NK-92 (cell line): ENCODE results near the gene NCKAP5.

ENCODE experiments used
- DNase-seq: peaks from one replicate; lab custom pipeline; 2025; ENCODE audit not compliant: unreplicated experiment; lab: John Stamatoyannopoulos, UW

Gene NCKAP5

GRCh38 chr2:133167990-133168389 lies 400.3 kb downstream of the NCKAP5 start:
- no peak for DNase-seq

DNA sequence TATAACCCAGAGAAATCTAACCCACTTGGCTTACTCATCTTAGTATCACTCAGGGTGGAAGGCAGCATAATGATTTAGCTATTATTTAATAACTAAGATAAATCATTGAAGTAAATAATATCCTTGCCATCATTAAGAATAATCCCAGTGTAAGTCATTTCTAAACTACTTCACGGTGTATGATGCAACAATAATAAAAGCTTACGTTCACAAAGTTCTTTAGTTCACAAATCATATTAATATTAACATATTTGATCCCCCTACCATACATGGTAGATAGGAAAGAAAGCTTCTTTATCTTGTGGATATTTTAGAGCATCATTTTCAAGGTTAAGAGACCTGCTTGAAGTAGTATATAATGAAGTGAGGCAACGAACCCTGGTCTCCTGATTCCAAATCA lies 401.0 kb downstream of the NCKAP5 start:
- DNase-seq, result no peak

- no peak for DNase-seq
Observed at GRCh38 chr2:133166031-133166430, 402.2 kb downstream of the NCKAP5 start.

DNA sequence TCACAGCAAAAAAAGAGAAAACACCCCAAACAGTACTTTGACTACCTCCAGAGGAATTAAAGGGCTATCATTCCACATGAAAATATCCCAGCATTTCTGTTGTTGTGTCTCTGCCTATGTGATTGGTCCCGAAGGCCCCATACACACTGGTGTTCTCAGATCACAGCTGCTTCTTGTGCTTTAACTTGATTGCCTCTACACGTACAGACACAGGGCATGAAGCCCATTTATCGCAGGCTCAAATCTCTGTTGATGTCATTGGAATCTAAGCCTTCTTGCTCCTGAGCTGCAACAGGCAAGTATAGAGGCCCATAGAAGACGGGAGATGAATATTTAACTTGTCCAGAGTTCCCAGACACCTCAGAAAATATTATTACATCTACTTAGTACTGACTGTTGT lies 405.2 kb downstream of the NCKAP5 start:
- DNase-seq, result no peak

DNA sequence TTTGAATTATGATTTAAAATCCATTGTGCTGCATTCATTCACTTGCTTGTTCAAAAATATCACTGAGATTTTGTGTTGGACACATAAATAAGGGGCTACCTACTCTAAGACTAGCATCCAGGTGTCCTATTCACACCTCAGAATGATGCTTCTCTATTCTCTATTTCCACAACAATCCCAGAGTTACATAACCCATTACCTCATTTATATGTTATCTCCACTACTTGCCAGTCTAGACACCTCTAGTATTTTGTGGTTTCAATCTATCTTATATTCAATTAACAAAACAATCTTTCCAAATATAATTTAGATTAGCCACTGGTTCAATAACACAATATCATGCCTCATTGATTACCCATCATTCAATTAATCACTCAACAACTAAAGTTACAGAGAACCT lies 409.8 kb downstream of the NCKAP5 start:
- no peak for DNase-seq

GRCh38 chr2:133158024-133158423 lies 410.2 kb downstream of the NCKAP5 start:
- DNase-seq, result no peak

GRCh38 chr2:133157141-133157540 lies 411.1 kb downstream of the NCKAP5 start:
- DNase-seq, result no peak

- DNase-seq, result no peak
Observed at GRCh38 chr2:133152801-133153200, 415.5 kb downstream of the NCKAP5 start.

DNA sequence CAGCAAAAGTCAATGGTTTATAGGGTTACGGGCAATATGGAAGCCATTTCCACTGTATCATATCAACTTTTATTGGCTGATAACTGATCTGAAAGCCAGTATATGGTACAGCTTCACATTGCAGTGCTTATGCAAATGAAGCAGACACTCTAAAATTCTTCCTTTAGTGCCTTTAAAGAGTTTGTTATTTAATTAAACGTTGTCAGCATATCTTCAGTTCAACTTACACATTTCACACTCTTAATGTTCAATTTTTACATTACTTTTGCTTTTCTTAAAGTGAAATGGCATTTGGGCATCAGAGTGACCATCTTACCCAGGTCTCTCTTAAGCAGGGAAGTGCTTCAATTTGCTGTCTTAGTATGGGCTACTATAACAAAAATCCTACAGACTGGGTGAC lies 420.1 kb downstream of the NCKAP5 start:
- no peak for DNase-seq

DNA sequence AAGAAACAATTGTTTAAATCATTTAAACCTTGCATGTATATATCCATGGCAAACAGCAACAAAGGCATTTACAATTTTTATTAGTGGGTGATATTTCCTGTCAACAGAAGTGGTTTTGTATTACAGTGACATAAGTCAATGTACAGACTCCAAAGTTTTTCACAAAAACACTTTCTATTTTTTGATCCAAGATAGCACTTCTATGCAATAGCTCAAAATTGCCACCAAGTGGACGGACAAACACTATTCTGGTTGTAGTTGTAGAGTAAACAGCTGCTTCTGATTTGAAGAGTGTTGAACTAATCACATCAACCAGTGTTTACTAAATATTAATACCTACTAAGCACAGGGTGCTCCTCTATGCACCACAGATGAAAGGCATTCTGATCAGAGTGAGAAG lies 421.4 kb downstream of the NCKAP5 start:
- no peak for DNase-seq

GRCh38 chr2:133143645-133144044 lies 424.6 kb downstream of the NCKAP5 start:
- no peak for DNase-seq

DNA sequence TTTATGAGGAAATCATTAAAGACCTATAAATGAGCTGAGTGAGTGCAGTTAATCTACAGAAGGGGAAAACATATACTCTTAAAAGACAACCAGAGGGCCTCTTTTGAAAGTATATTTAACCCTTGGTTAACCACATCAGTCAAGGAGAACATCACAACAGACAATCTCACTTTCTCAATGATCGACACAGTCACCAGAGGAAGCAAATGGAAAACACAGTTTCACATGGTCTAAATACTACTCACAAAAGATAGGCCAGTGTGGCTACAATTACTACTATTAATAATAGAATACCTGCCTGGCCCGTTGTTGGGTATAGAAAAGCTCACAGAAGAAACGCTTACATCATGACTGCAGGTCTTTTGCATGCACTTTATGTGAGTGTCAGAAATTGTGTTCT lies 426.2 kb downstream of the NCKAP5 start:
- no peak for DNase-seq

DNA sequence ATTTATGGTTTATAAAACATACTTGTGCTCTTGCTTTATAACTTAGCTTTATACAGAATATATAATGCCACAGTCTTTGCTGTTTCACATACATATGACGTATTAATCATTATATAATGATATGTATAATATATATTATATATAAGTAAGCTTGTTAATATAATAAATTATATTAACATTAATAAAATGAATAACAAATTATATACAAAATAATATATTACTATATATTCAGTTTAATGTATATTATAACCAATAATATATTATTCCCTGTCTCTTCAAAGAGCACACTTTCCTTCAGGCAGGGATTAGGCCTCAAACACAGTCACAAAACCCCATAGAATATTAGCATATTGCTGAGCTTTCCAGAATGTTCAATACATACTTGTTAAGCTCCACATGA lies 427.6 kb downstream of the NCKAP5 start:
- DNase-seq, result no peak

GRCh38 chr2:133139847-133140533 lies 428.3 kb downstream of the NCKAP5 start:
- DNase-seq, result no peak

DNA sequence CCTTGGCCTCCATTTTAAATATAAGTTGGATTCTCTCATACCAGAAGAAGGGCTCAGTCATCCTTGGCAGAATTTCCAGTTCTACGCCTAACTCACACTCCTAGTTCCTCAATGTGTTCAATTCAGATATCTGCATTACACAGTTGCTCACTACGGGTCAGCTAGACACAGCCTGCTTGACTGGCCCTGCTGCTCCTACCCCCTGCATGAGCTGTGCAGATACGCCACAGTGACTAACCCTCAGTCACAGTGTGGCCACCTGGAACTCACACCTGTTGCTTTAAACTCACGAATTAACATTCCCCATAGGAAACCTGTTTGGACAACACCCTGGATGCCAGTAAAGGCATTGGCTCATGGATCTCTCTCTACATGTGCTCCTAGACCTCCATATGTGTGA lies 429.6 kb downstream of the NCKAP5 start:
- DNase-seq, result no peak

GRCh38 chr2:133135035-133135654 lies 433.1 kb downstream of the NCKAP5 start:
- DNase-seq, result no peak

DNA sequence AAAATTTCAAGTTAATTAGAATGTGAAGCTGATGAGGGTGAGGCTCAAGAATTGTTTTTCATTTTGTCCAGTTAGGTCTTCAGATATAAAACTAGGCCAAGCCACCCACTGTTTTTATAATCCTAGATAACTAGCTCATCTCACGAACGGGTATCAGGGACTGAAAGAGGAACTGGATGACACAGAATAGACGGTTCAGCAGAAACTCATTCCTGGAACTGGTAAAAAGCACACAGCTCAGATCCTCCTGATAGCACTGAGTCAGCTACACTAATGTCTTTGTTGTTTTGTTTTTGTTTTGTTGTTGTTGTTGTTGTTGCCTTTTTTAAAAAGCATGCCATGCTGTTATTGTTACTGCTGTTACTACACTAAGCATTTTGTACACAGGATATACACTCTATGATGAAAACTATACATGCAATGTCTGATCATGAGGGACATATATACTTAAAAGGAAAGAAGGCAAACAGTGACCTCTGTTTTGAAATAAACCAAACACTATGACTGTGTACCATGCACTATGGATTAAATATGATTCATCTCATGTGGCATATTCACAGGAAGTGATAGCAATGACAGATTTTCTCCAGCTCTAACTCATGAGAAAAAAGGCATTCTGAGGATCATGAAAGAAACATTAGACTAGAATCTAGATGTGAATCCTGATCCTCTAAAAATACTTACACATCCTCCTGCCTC lies 437.6 kb downstream of the NCKAP5 start:
- DNase-seq, result no peak

GRCh38 chr2:133124446-133124845 lies 443.8 kb downstream of the NCKAP5 start:
- no peak for DNase-seq

DNA sequence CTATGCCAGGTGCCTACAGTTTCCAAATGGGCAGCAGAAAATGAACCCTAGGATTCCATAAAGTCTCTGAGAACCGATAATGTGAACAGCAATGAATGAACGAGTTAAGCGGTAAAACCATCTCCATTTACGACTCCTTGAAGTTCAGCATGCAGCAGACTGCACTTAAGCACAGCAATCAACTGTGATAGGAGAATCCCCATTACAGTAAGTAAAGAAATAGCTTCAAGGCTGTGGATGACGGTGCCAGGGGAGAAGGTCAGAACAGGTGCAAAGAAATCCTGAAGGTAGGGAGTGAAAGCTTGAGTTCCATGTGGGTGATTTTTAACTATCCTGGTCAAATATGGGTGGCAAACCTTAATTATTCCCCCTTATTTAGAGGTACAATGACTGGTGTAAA lies 444.4 kb downstream of the NCKAP5 start:
- DNase-seq, result no peak

DNA sequence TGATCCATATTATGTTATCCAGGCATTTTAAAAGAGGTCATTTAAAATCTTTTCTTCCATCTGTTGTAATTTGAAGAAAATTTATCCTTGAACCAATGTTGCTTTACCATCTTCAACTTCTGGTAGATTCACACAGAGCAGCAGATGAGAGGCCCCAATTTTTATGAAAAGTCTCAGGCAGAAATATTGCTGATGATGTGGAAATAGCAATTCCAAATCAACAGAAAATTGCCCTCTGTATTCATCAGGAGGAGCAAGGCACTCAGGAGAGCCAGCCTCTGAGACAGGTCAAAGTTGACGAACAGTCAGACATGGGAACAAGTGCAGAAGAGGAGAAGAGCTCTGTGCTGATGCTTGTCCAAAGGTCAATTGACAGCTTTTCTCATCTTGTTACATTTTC lies 444.9 kb downstream of the NCKAP5 start:
- no peak for DNase-seq

DNA sequence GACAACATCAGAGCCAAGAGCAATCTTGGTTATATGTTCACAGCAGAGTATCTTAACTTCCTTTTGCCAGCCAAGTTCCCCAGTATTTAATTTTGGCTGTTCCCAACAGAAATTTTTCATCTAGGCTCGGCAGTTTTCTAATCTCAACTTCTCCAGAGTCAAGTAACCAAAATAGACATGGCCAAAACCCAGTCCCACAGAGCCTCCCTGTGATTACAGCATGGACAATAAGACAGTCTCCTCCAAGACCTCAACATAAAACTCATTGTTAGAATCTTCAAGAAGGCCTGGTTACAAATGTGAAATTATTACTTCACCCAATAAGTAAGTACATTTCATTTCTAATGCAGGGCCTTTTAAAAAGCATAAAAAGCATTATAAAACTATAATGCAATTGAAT lies 445.7 kb downstream of the NCKAP5 start:
- DNase-seq, result no peak

DNA sequence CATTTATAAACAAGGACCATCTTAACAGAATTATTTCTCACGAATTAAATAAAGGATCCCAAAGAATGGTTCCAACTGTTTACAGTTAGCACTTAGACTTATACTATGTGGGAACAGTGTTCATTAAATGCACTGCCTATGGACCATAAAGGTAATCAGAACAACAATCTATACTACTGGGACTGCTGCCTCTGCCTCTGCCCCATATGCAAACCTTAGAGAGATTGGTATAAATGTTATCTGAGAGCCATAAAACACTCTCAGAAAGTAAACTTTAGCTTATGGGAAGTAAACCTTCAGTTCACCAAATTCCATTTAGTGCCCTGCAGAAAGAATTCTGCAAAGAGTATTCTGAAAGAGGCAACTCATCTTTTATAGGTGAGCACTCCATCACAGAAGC lies 448.0 kb downstream of the NCKAP5 start:
- DNase-seq, result no peak
